Transverse colon (tissue), 4 donors: ENCODE results near the gene FRMPD4. TPM values are rescaled to one million over a fixed set of nuclear protein-coding genes. Genes with fewer than 3 reads are reported as not detected.

ENCODE experiments used
- DNase-seq: peaks from one replicate; pipeline ENCODE4 v3.0.0-alpha.2; 2019
- H3K27ac ChIP-seq, 4 donors: fragments of 200-600 bp; sonication (generic); 2 replicates each; pipeline ENCODE4 v1.5.1; 2016 to 2018; ENCODE audit warnings: inconsistent platforms in 4 of 4
- H3K27me3 ChIP-seq: fragments of 200-600 bp; sonication (generic); 2 replicates; pipeline ENCODE4 v1.5.1; 2017; ENCODE audit warnings: inconsistent platforms
- H3K36me3 ChIP-seq, 4 donors: fragments of 200-600 bp; sonication (generic); 2 replicates each; pipeline ENCODE4 v1.5.1; 2017 to 2019; ENCODE audit warnings: inconsistent platforms in 4 of 4
- H3K4me1 ChIP-seq, 4 donors: fragments of 200-600 bp; sonication (generic); 2 replicates each; pipeline ENCODE4 v1.5.1; 2017 to 2020; ENCODE audit warnings: inconsistent platforms in 4 of 4
- H3K4me3 ChIP-seq, 4 donors: fragments of 200-600 bp; sonication (generic); 1 replicate in 1 of 4; 2 replicates in 3 of 4; pipeline versions ENCODE4 v1.5.1 to v1.6.1; 2017 to 2019; ENCODE audit warnings: inconsistent platforms in 4 of 4
- H3K9me3 ChIP-seq, 2 donors: fragments of 200-600 bp; sonication (generic); 2 replicates each; pipeline ENCODE4 v1.5.1; 2017 to 2019; ENCODE audit warnings: inconsistent platforms in 2 of 2
- CTCF ChIP-seq, 5 experiments: fragments of 200-600 bp in 3 of 5; fragments of 450-650 bp in 2 of 5; sonication (generic) in 3 of 5; IDR thresholded peaks; 1 replicate in 2 of 5; 2 replicates in 3 of 5; pipeline ENCODE4 v1.5.1; 2016 to 2017; ENCODE audit warnings: antibody characterized with exemption in 5 of 5, inconsistent platforms in 3 of 5, mild to moderate bottlenecking in 2 of 5, moderate library complexity in 1 of 5
- EP300 ChIP-seq: sonication (generic); formaldehyde crosslinking; IDR thresholded peaks from one replicate; pipeline ENCODE4 v1.6.1; 2017; ENCODE audit warnings: antibody characterized with exemption, low read depth
- POLR2A ChIP-seq: fragments of 450-650 bp; IDR thresholded peaks from one replicate; pipeline ENCODE4 v1.6.1; 2016; ENCODE audit warnings: antibody characterized with exemption, mild to moderate bottlenecking, moderate library complexity
- POLR2AphosphoS5 ChIP-seq, 3 donors: sonication (generic); formaldehyde crosslinking; IDR thresholded peaks; one replicate each; pipeline ENCODE4 v1.6.1; 2016; ENCODE audit warnings: antibody characterized with exemption in 3 of 3
- WGBS, 2 donors: methylation state at CpG; one replicate each; pipeline ENCODE4 v1.1.5; 2018; ENCODE audit warnings: low coverage in 1 of 2; 5-methylcytosine and 5-hydroxymethylcytosine counted together
- in situ Hi-C, 4 donors: fragments of 200-750 bp; cut with MboI; loops; one replicate each; pipeline versions ENCODE4 v1.15.0 to v1.15.1; 2017; ENCODE audit warnings: low sequenced_read_pairs in 3 of 4, low pct_ligation_motif_present in 1 of 4, low pct_unique_long_range_greater_than_20kb in 1 of 4
- intact Hi-C: fragments of 100-400 bp; cut with DNase I; formaldehyde crosslinking; loops from one replicate; pipeline ENCODE4 v1.15.1; 2023; ENCODE audit warnings: low total_unique reads
- total RNA-seq, 4 donors: library from RNA; depleted of rRNA; stranded (reverse); fragments of >200 nt; gene quantifications; one replicate each; pipeline ENCODE4 v1.1.0, GENCODE V29; 2016

The FRMPD4 gene
- total RNA-seq, 4 donors from 2014 or later = 0.79 to 1.5 (median 0.82) TPM; not detected in 1

- in situ Hi-C loops = no loop called here
- WGBS, 2 donors = 56% methylated on average over 1 of the region's 1 CpG; no CpG with 5 or more reads in 1 of the 2 donors
Measured at GRCh38 chrX:12401252-12401651, 263.0 kb downstream of the FRMPD4 start.

GRCh38 chrX:12403474-12404082 lies 265.3 kb downstream of the FRMPD4 start:
- no peak overlapping the region for H3K4me3 ChIP-seq
- 90% methylated on average over 3 of the region's 3 CpGs; no CpG with 5 or more reads in 1 of the 2 donors for WGBS, 2 donors
- no peak for DNase-seq
- no peaks in the 10 kb centered on the region for H3K4me1 ChIP-seq
- intact Hi-C loops (no loop called here), in situ Hi-C loops (no loop called here)
- no peak overlapping the region for H3K27ac ChIP-seq
- no peaks in the 10 kb centered on the region for H3K9me3 ChIP-seq
- no peaks in the 10 kb centered on the region for H3K36me3 ChIP-seq
- TF ChIP-seq POLR2AphosphoS5 (IDR thresholded peaks at IDR 0.05) (no peak), POLR2A (no peak), EP300 (no peak), CTCF (IDR thresholded peaks at IDR 0.05) (no peak)
- H3K27me3 ChIP-seq = no peaks in the 10 kb centered on the region

More at GRCh38 chrX:12401252-12401651, 263.0 kb downstream of the FRMPD4 start:
- no peak for TF ChIP-seq CTCF (IDR thresholded peaks at IDR 0.05)
- TF ChIP-seq POLR2A = no peak
- no peak for TF ChIP-seq EP300
- no peak for TF ChIP-seq POLR2AphosphoS5 (IDR thresholded peaks at IDR 0.05)
- Histone ChIP-seq H3K27ac (no peak overlapping the region), H3K36me3 (no peaks in the 10 kb centered on the region), H3K27me3 (no peaks in the 10 kb centered on the region), H3K4me3 (no peak overlapping the region), H3K4me1 (no peaks in the 10 kb centered on the region), H3K9me3 (no peaks in the 10 kb centered on the region)
- intact Hi-C loops = no loop called here
- no peak for DNase-seq

GRCh38 chrX:12405306-12405705 lies 267.0 kb downstream of the FRMPD4 start:
- intact Hi-C loops = no loop called here
- H3K4me1 ChIP-seq = no peaks in the 10 kb centered on the region
- H3K36me3 ChIP-seq = no peaks in the 10 kb centered on the region
- H3K4me3 ChIP-seq = no peak overlapping the region
- no peaks in the 10 kb centered on the region for H3K27me3 ChIP-seq
- no peak for DNase-seq
- no peak overlapping the region for H3K27ac ChIP-seq
- H3K9me3 ChIP-seq = no peaks in the 10 kb centered on the region
- TF ChIP-seq EP300 (no peak), CTCF (IDR thresholded peaks at IDR 0.05) (no peak), POLR2AphosphoS5 (IDR thresholded peaks at IDR 0.05) (no peak), POLR2A (no peak)
- 25 to 57% methylated on average over 1 to 2 of the region's 2 CpGs for WGBS, 2 donors
- in situ Hi-C loops = no loop called here

GRCh38 chrX:12410523-12410922 lies 272.2 kb downstream of the FRMPD4 start:
- Histone ChIP-seq H3K27ac (no peak overlapping the region), H3K36me3 (no peaks in the 10 kb centered on the region), H3K27me3 (no peaks in the 10 kb centered on the region), H3K4me3 (no peak overlapping the region), H3K9me3 (no peaks in the 10 kb centered on the region), H3K4me1 (no peaks in the 10 kb centered on the region)
- 48 to 66% methylated on average over 4 to 6 of the region's 6 CpGs for WGBS, 2 donors
- intact Hi-C loops (no loop called here), in situ Hi-C loops (no loop called here)
- TF ChIP-seq CTCF (IDR thresholded peaks at IDR 0.05) = no peak
- no peak for TF ChIP-seq POLR2AphosphoS5 (IDR thresholded peaks at IDR 0.05)
- no peak for TF ChIP-seq EP300
- no peak for TF ChIP-seq POLR2A
- DNase-seq = no peak
